Thyroid gland (tissue), 4 donors: ENCODE results near the gene DTNB. TPM values are rescaled to one million over a fixed set of nuclear protein-coding genes. Genes with fewer than 3 reads are reported as not detected.
"Not testable (repeated sequence)": the region's sequence is repeated elsewhere in the genome, so short reads cannot be mapped to it uniquely, and the experiment has no call there.

ENCODE experiments used
- DNase-seq, 2 donors: peaks; one replicate each; pipeline ENCODE4 v3.0.0-alpha.2; 2019
- H3K27ac ChIP-seq, 3 donors: fragments of 200-600 bp; sonication (generic); 1 replicate in 2 of 3; 2 replicates in 1 of 3; pipeline ENCODE4 v1.5.1; 2016 to 2019; ENCODE audit warnings: mild to moderate bottlenecking in 1 of 3, moderate library complexity in 1 of 3
- H3K27me3 ChIP-seq: fragments of 200-600 bp; sonication (generic); one replicate; pipeline ENCODE4 v1.5.1; 2019
- H3K36me3 ChIP-seq, 2 donors: fragments of 200-600 bp; sonication (generic); one replicate each; pipeline ENCODE4 v1.5.1; 2016 to 2019
- H3K4me1 ChIP-seq, 2 donors: fragments of 200-600 bp; sonication (generic); one replicate each; pipeline ENCODE4 v1.5.1; 2017 to 2019
- H3K4me3 ChIP-seq, 3 donors: fragments of 200-600 bp; sonication (generic); replicated peaks in 1 of 3; 1 replicate in 2 of 3; 2 replicates in 1 of 3; pipeline ENCODE4 v1.5.1; 2016; ENCODE audit warnings: mild to moderate bottlenecking in 1 of 3
- H3K9me3 ChIP-seq: fragments of 200-600 bp; sonication (generic); one replicate; pipeline ENCODE4 v1.5.1; 2017
- CTCF ChIP-seq, 6 experiments: fragments of 200-600 bp in 3 of 6; fragments of 450-650 bp in 3 of 6; sonication (generic) in 3 of 6; IDR thresholded peaks; one replicate each; pipeline ENCODE4 v1.5.1; 2016 to 2019; ENCODE audit warnings: antibody characterized with exemption in 6 of 6, mild to moderate bottlenecking in 2 of 6, inconsistent platforms in 1 of 6, moderate library complexity in 1 of 6
- POLR2A ChIP-seq, 2 donors: fragments of 450-650 bp; IDR thresholded peaks; one replicate each; pipeline ENCODE4 v1.6.1; 2017; ENCODE audit warnings: antibody characterized with exemption in 2 of 2, mild to moderate bottlenecking in 2 of 2, moderate library complexity in 1 of 2
- WGBS, 2 donors: methylation state at CpG; one replicate each; pipeline ENCODE4 v1.1.5; 2017; 5-methylcytosine and 5-hydroxymethylcytosine counted together
- intact Hi-C: fragments of 100-400 bp; cut with DNase I; formaldehyde crosslinking; loops from one replicate; pipeline ENCODE4 v1.15.1; 2023
- total RNA-seq, 4 donors: library from RNA; depleted of rRNA; stranded (reverse); fragments of >200 nt; gene quantifications; one replicate each; pipeline ENCODE4 v1.2.3, GENCODE V29; 2016

The DTNB gene
- total RNA-seq, 4 donors from 2014 or later = 38.9 to 75.2 (median 55.5) TPM

GRCh38 chr2:25544445-25544844 lies 128.9 kb downstream of the DTNB start:
- intact Hi-C loops = no loop called here
- H3K27ac ChIP-seq = no peak overlapping the region
- no peaks in the 10 kb centered on the region for H3K36me3 ChIP-seq
- peaks cover 3 to 11% of the 10 kb centered on the region in 2 donors for H3K4me1 ChIP-seq
- no peaks in the 10 kb centered on the region for H3K27me3 ChIP-seq
- no peak overlapping the region for H3K4me3 ChIP-seq
- TF ChIP-seq POLR2A (IDR thresholded peaks at IDR 0.05) (no peak), CTCF (IDR thresholded peaks at IDR 0.05) (no peak)
- no peak for DNase-seq
- no peaks in the 10 kb centered on the region for H3K9me3 ChIP-seq

GRCh38 chr2:25543939-25544338 lies 129.4 kb downstream of the DTNB start:
- no peak for DNase-seq
- no peaks in the 10 kb centered on the region for H3K27me3 ChIP-seq
- peaks cover 3 to 11% of the 10 kb centered on the region in 2 donors for H3K4me1 ChIP-seq
- no peak overlapping the region for H3K27ac ChIP-seq
- WGBS, 2 donors = 88 to 94% methylated on average over 10 of the region's 10 CpGs
- no peaks in the 10 kb centered on the region for H3K9me3 ChIP-seq
- no peak overlapping the region for H3K4me3 ChIP-seq
- TF ChIP-seq POLR2A (IDR thresholded peaks at IDR 0.05) (no peak), CTCF (IDR thresholded peaks at IDR 0.05) (no peak)
- H3K36me3 ChIP-seq = no peaks in the 10 kb centered on the region
- intact Hi-C loops = no loop called here

GRCh38 chr2:25541378-25541777 lies 132.0 kb downstream of the DTNB start:
- DNase-seq = no peak
- Histone ChIP-seq H3K4me1 (peaks cover 3 to 8% of the 10 kb centered on the region in 2 donors), H3K36me3 (no peaks in the 10 kb centered on the region), H3K27me3 (no peaks in the 10 kb centered on the region), H3K27ac (no peak overlapping the region), H3K4me3 (no peak overlapping the region), H3K9me3 (no peaks in the 10 kb centered on the region)
- intact Hi-C loops = no loop called here
- TF ChIP-seq POLR2A (IDR thresholded peaks at IDR 0.05) (no peak), CTCF (IDR thresholded peaks at IDR 0.05) (no peak)
- 96 to 99% methylated on average over 10 of the region's 10 CpGs for WGBS, 2 donors

GRCh38 chr2:25539136-25539535 lies 134.2 kb downstream of the DTNB start:
- no peak for DNase-seq
- no peak overlapping the region for H3K27ac ChIP-seq
- H3K27me3 ChIP-seq = no peaks in the 10 kb centered on the region
- H3K4me1 ChIP-seq = peaks cover 0 to 8% of the 10 kb centered on the region in 2 donors
- no peak overlapping the region for H3K4me3 ChIP-seq
- no peaks in the 10 kb centered on the region for H3K36me3 ChIP-seq
- no peaks in the 10 kb centered on the region for H3K9me3 ChIP-seq
- TF ChIP-seq CTCF (IDR thresholded peaks at IDR 0.05) = no peak
- TF ChIP-seq POLR2A (IDR thresholded peaks at IDR 0.05) = no peak
- intact Hi-C loops = no loop called here
- 69 to 84% methylated on average over 3 of the region's 3 CpGs for WGBS, 2 donors

- Histone ChIP-seq H3K4me3 (no peak overlapping the region), H3K4me1 (peaks cover 0 to 5% of the 10 kb centered on the region in 2 donors), H3K36me3 (no peaks in the 10 kb centered on the region), H3K27ac (no peak overlapping the region), H3K9me3 (no peaks in the 10 kb centered on the region), H3K27me3 (no peaks in the 10 kb centered on the region)
- TF ChIP-seq POLR2A (IDR thresholded peaks at IDR 0.05) = no peak
- no peak for TF ChIP-seq CTCF (IDR thresholded peaks at IDR 0.05)
- no peak for DNase-seq
- intact Hi-C loops = no loop called here
- 90 to 95% methylated on average over 2 of the region's 2 CpGs for WGBS, 2 donors
These were observed 135.9 kb downstream of the DTNB start for GRCh38 chr2:25537526-25537925.

GRCh38 chr2:25535411-25536289 lies 137.7 kb downstream of the DTNB start:
- H3K36me3 ChIP-seq, H3K27ac ChIP-seq, H3K9me3 ChIP-seq, intact Hi-C loops, H3K27me3 ChIP-seq, DNase-seq, H3K4me1 ChIP-seq, H3K4me3 ChIP-seq: not testable (repeated sequence)
- WGBS, 2 donors = 92% methylated on average over 7 to 36 of the region's 52 CpGs

- DNase-seq, H3K9me3 ChIP-seq, intact Hi-C loops, H3K27me3 ChIP-seq, H3K36me3 ChIP-seq, H3K4me3 ChIP-seq, H3K4me1 ChIP-seq, H3K27ac ChIP-seq: not testable (repeated sequence)
- WGBS, 2 donors = 95 to 100% methylated on average over 4 to 18 of the region's 22 CpGs
These were observed 138.4 kb downstream of the DTNB start for GRCh38 chr2:25534937-25535336.
